Suprapubic skin (tissue), 4 donors: Measurements from ENCODE around the gene SLC18B1.

Experiments used
- POLR2A ChIP-seq, 2 donors: fragments of 450-650 bp; IDR thresholded peaks; one replicate each; pipeline ENCODE4 v1.6.1; 2017; ENCODE audit warnings: antibody characterized with exemption in 2 of 2, mild to moderate bottlenecking in 2 of 2, moderate library complexity in 2 of 2
- POLR2AphosphoS5 ChIP-seq, 3 donors: sonication (generic); formaldehyde crosslinking; IDR thresholded peaks; one replicate each; pipeline ENCODE4 v1.6.1; 2017; ENCODE audit warnings: antibody characterized with exemption in 3 of 3
- TF ChIP-seq, protein P1 (sequence below), 2 donors: fragments of 200-600 bp in 1 of 2; fragments of 450-650 bp in 1 of 2; sonication (generic) in 1 of 2; IDR thresholded peaks; one replicate each; pipeline ENCODE4 v1.5.1; 2016 to 2019; ENCODE audit warnings: antibody characterized with exemption in 2 of 2, mild to moderate bottlenecking in 1 of 2, moderate library complexity in 1 of 2

DNA sequence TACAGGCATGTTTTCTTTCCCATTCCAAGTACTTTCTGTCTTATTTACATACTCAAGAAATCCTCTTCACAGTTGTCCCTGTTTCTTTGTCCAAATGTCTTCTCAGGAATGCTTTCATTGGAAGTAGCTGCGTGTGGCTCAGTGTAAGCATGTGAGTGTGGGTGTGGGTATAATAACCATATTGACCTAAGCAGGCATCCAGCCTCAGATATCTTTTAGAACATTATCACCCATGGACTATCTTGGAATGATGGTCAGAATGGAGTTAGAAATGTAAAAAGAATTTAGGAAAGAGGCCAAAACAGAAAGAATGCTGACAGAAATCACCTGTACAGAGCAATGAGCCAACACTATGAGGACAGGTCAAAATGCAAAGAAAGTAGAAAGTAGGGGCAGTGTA is 57.2 kb downstream of the SLC18B1 start:
- TF ChIP-seq, protein P1, sequence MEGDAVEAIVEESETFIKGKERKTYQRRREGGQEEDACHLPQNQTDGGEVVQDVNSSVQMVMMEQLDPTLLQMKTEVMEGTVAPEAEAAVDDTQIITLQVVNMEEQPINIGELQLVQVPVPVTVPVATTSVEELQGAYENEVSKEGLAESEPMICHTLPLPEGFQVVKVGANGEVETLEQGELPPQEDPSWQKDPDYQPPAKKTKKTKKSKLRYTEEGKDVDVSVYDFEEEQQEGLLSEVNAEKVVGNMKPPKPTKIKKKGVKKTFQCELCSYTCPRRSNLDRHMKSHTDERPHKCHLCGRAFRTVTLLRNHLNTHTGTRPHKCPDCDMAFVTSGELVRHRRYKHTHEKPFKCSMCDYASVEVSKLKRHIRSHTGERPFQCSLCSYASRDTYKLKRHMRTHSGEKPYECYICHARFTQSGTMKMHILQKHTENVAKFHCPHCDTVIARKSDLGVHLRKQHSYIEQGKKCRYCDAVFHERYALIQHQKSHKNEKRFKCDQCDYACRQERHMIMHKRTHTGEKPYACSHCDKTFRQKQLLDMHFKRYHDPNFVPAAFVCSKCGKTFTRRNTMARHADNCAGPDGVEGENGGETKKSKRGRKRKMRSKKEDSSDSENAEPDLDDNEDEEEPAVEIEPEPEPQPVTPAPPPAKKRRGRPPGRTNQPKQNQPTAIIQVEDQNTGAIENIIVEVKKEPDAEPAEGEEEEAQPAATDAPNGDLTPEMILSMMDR (IDR thresholded peaks at IDR 0.05): no peak
- TF ChIP-seq POLR2AphosphoS5 (IDR thresholded peaks at IDR 0.05) (no peak), POLR2A (IDR thresholded peaks at IDR 0.05) (no peak)
